CD14-positive monocyte (primary cell): ENCODE measurements around the gene ABCC5. TPM values are rescaled to one million over a fixed set of nuclear protein-coding genes. Genes with fewer than 3 reads are reported as not detected.

Experiments
- DNase-seq, 3 donors: peaks; one replicate each; pipeline ENCODE4 v3.0.0-alpha.2; 2011 to 2022
- H2AFZ ChIP-seq: 2 replicates; pipeline ENCODE4 v1.6.0; 2012; ENCODE audit warnings: mild to moderate bottlenecking, low read depth, low read length, inconsistent platforms; ENCODE audit not compliant: insufficient read depth, poor library complexity, severe bottlenecking
- H3K27ac ChIP-seq, 2 donors: 1 replicate in 1 of 2; 2 replicates in 1 of 2; pipeline ENCODE4 v1.5.1; 2012 to 2013; ENCODE audit warnings: low read length in 2 of 2, control low read depth in 1 of 2, inconsistent platforms in 1 of 2, low read depth in 1 of 2, mild to moderate bottlenecking in 1 of 2
- H3K27me3 ChIP-seq, 2 donors: one replicate each; pipeline versions ENCODE4 v1.6.0 to v1.6.1; 2011 to 2013; ENCODE audit warnings: low read length in 2 of 2; ENCODE audit not compliant: control insufficient read depth in 2 of 2, insufficient read depth in 2 of 2
- H3K36me3 ChIP-seq, 2 donors: replicated peaks in 1 of 2; 1 replicate in 1 of 2; 2 replicates in 1 of 2; pipeline versions ENCODE4 v1.5.1 to v1.6.1; 2012 to 2013; ENCODE audit warnings: low read length in 2 of 2, control low read depth in 1 of 2, inconsistent platforms in 1 of 2, mild to moderate bottlenecking in 1 of 2; ENCODE audit not compliant: insufficient read depth in 2 of 2, control insufficient read depth in 1 of 2
- H3K4me1 ChIP-seq, 2 donors: 1 replicate in 1 of 2; 2 replicates in 1 of 2; pipeline versions ENCODE4 v1.5.1 to v1.6.1; 2012 to 2013; ENCODE audit warnings: low read length in 2 of 2, control low read depth in 1 of 2, inconsistent platforms in 1 of 2, mild to moderate bottlenecking in 1 of 2, moderate library complexity in 1 of 2; ENCODE audit not compliant: insufficient read depth in 2 of 2, control insufficient read depth in 1 of 2
- H3K4me2 ChIP-seq: replicated peaks from 2 replicates; pipeline ENCODE3; 2012; ENCODE audit warnings: low read length, moderate library complexity, mild to moderate bottlenecking; ENCODE audit not compliant: poor library complexity, severe bottlenecking; ENCODE audit errors: extremely low read depth
- H3K4me3 ChIP-seq, 3 experiments: fragments of 200-600 bp in 1 of 3; sonication (generic) in 1 of 3; replicated peaks in 1 of 3; 1 replicate in 2 of 3; 2 replicates in 1 of 3; pipeline ENCODE4 v1.5.1; 2011 to 2013; ENCODE audit warnings: low read length in 3 of 3, mild to moderate bottlenecking in 3 of 3, control low read depth in 2 of 3, low read depth in 2 of 3, inconsistent platforms in 1 of 3, moderate library complexity in 1 of 3
- H3K79me2 ChIP-seq: 2 replicates; pipeline ENCODE4 v1.6.0; 2012; ENCODE audit warnings: mild to moderate bottlenecking, control low read depth, inconsistent platforms, low read length, moderate library complexity; ENCODE audit not compliant: insufficient read depth
- H3K9ac ChIP-seq: 2 replicates; pipeline ENCODE4 v1.6.0; 2017; ENCODE audit warnings: low read length, mild to moderate bottlenecking; ENCODE audit not compliant: insufficient read depth, poor library complexity, severe bottlenecking
- H3K9me3 ChIP-seq, 2 donors: replicated peaks in 1 of 2; 1 replicate in 1 of 2; 2 replicates in 1 of 2; pipeline versions ENCODE4 v1.5.1 to v1.6.1; 2012 to 2013; ENCODE audit warnings: low read length in 2 of 2, control low read depth in 1 of 2; ENCODE audit not compliant: control insufficient read depth in 1 of 2, insufficient read depth in 1 of 2
- H4K20me1 ChIP-seq: 2 replicates; pipeline ENCODE4 v1.6.0; 2012; ENCODE audit warnings: mild to moderate bottlenecking, low read length, control low read depth, moderate library complexity; ENCODE audit not compliant: insufficient read depth
- H3K27ac Mint-ChIP-seq, 7 donors: one replicate each; pipeline ENCODE4 v1.8.0; 2020; ENCODE audit warnings: mild to moderate bottlenecking in 7 of 7, mixed read lengths in 7 of 7, moderate library complexity in 6 of 7, inconsistent platforms in 2 of 7
- H3K27me3 Mint-ChIP-seq, 3 donors: one replicate each; pipeline ENCODE4 v1.8.0; 2021 to 2022; ENCODE audit warnings: low read depth in 3 of 3, mild to moderate bottlenecking in 3 of 3, mixed read lengths in 3 of 3, moderate library complexity in 3 of 3, inconsistent platforms in 1 of 3
- H3K36me3 Mint-ChIP-seq, 2 donors: one replicate each; pipeline ENCODE4 v1.8.0; 2020; ENCODE audit warnings: mixed read lengths in 2 of 2, inconsistent platforms in 1 of 2, mild to moderate bottlenecking in 1 of 2
- H3K4me1 Mint-ChIP-seq: one replicate; pipeline ENCODE4 v1.8.0; 2020; ENCODE audit warnings: mild to moderate bottlenecking, mixed read lengths
- H3K4me3 Mint-ChIP-seq, 2 donors: one replicate each; pipeline ENCODE4 v1.8.0; 2020; ENCODE audit warnings: mild to moderate bottlenecking in 2 of 2, mixed read lengths in 2 of 2, moderate library complexity in 1 of 2
- H3K9me3 Mint-ChIP-seq, 7 donors: one replicate each; pipeline ENCODE4 v1.8.0; 2020 to 2022; ENCODE audit warnings: mixed read lengths in 7 of 7, mild to moderate bottlenecking in 6 of 7, moderate library complexity in 6 of 7, inconsistent platforms in 2 of 7
- WGBS: methylation state at CpG from one replicate; pipeline ENCODE4 v1.1.5; 2013; ENCODE audit warnings: missing lambda C conversion rate; ENCODE audit not compliant: insufficient coverage; 5-methylcytosine and 5-hydroxymethylcytosine counted together
- intact Hi-C, 2 donors: fragments of 100-400 bp; cut with micrococcal nuclease; formaldehyde crosslinking; loops; one replicate each; pipeline versions ENCODE4 v1.15.0 to v1.15.1; 2023
- polyA plus RNA-seq, 3 donors: library from polyadenylated mRNA; depleted of rRNA in 1 of 3; unstranded in 2 of 3; stranded (reverse) in 1 of 3; fragments of 300-500 nt in 2 of 3; fragments of >200 nt in 1 of 3; fragmentation: Illumina TruSeq in 2 of 3; gene quantifications; 1 replicate in 2 of 3; 2 replicates in 1 of 3; pipeline ENCODE4 v1.2.3, GENCODE V29; 2012 to 2021
- TF ChIP-seq, protein P1 (sequence below): fragments of 200-600 bp; IDR thresholded peaks from one replicate; pipeline ENCODE4 v1.8.0; 2022; ENCODE audit warnings: antibody characterized with exemption, mild to moderate bottlenecking

Gene ABCC5
- polyA plus RNA-seq, 3 donors: 6.2 to 30.9 (median 7.7) TPM

DNA sequence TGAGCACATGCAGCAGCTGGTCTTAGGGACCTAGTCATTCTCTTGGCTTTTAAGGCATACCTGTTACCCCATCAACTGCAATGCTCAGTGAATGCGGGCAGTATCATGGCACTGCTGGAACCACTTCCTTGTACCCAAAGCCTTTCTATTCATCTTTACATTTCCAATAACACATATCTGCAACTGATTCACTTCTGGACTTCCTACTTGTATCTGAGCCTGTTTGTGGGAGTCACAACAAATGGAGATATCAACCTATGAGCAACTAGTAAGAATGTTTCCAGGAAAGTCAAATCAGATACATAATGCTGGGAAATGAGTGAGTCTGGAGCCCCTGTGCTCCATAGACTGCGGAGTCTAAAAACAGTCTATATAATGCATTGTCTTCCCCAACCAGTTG is 71.6 kb downstream of the ABCC5 start:
- Histone ChIP-seq H3K27me3 (no peaks in the 10 kb centered on the region), H3K4me3 (no peak overlapping the region), H3K9me3 (no peaks in the 10 kb centered on the region), H3K36me3 (peaks cover 29 to 86% of the 10 kb centered on the region in 2 donors), H2AFZ (no peak overlapping the region), H3K79me2 (no peaks in the 10 kb centered on the region), H3K27ac (no peak overlapping the region), H4K20me1 (no peaks in the 10 kb centered on the region), H3K4me1 (no peaks in the 10 kb centered on the region), H3K4me2 (no peak overlapping the region), H3K9ac (no peak overlapping the region)
- TF ChIP-seq, protein P1, sequence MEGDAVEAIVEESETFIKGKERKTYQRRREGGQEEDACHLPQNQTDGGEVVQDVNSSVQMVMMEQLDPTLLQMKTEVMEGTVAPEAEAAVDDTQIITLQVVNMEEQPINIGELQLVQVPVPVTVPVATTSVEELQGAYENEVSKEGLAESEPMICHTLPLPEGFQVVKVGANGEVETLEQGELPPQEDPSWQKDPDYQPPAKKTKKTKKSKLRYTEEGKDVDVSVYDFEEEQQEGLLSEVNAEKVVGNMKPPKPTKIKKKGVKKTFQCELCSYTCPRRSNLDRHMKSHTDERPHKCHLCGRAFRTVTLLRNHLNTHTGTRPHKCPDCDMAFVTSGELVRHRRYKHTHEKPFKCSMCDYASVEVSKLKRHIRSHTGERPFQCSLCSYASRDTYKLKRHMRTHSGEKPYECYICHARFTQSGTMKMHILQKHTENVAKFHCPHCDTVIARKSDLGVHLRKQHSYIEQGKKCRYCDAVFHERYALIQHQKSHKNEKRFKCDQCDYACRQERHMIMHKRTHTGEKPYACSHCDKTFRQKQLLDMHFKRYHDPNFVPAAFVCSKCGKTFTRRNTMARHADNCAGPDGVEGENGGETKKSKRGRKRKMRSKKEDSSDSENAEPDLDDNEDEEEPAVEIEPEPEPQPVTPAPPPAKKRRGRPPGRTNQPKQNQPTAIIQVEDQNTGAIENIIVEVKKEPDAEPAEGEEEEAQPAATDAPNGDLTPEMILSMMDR: no peak
- H3K27me3 Mint-ChIP-seq: no peaks in the 10 kb centered on the region
- H3K4me3 Mint-ChIP-seq: no peak overlapping the region
- no peaks in the 10 kb centered on the region for H3K9me3 Mint-ChIP-seq
- H3K36me3 Mint-ChIP-seq: peaks cover 51 to 68% of the 10 kb centered on the region in 2 donors
- H3K4me1 Mint-ChIP-seq: peaks cover 1% of the 10 kb centered on the region
- no peak for DNase-seq
- WGBS: 100% methylated on average over 1 of the region's 2 CpGs
- no peak overlapping the region for H3K27ac Mint-ChIP-seq
- intact Hi-C loops: no loop called here

DNA sequence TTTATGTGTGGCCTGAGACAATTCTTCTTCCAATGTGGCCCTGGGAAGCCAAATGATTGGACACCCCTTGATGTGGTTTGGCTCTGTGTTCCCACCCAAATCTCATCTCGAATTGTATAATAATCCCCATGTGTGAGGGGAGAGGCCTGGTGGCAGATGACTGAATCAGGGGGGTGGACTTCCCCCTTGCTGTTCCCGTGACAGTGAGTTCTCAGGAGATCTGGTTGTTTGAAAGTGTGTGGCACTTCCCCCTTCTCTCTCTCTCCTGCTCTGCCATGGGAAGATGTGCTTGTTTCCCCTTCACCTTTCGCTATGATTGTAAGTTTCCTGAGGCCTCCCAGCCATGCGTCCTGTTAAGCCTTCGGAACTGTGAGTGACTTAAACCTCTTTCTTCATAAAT is 72.9 kb downstream of the ABCC5 start:
- Mint-ChIP-seq H3K9me3 (no peaks in the 10 kb centered on the region), H3K4me3 (no peak overlapping the region), H3K4me1 (peaks cover 1% of the 10 kb centered on the region), H3K27ac (peak overlapping the region in 1 of 7 donors; percentile 11), H3K36me3 (peaks cover 47 to 63% of the 10 kb centered on the region in 2 donors), H3K27me3 (no peaks in the 10 kb centered on the region)
- TF ChIP-seq, protein P1: no peak
- H3K27me3 ChIP-seq: no peaks in the 10 kb centered on the region
- no peak overlapping the region for H3K9ac ChIP-seq
- no peak overlapping the region for H2AFZ ChIP-seq
- no peaks in the 10 kb centered on the region for H3K4me1 ChIP-seq
- H3K36me3 ChIP-seq: peaks cover 25 to 84% of the 10 kb centered on the region in 2 donors
- 80% methylated on average over 1 of the region's 5 CpGs for WGBS
- H3K79me2 ChIP-seq: no peaks in the 10 kb centered on the region
- H3K9me3 ChIP-seq: no peaks in the 10 kb centered on the region
- DNase-seq: peak in 1 of 3 donors; percentile 12
- H3K4me2 ChIP-seq: no peak overlapping the region
- intact Hi-C loops: no loop called here
- no peaks in the 10 kb centered on the region for H4K20me1 ChIP-seq
- H3K27ac ChIP-seq: peak overlapping the region in 1 of 2 donors; percentile 26
- H3K4me3 ChIP-seq: no peak overlapping the region
